Keratinocyte (primary cell): ENCODE results near the gene UBL5.

Source experiments
- EZH2 ChIP-seq: IDR thresholded peaks from one replicate; pipeline ENCODE4 v1.6.1; 2012; ENCODE audit warnings: inconsistent platforms, mild to moderate bottlenecking, low read length, moderate library complexity
- TF ChIP-seq, protein P1 (sequence below), 3 experiments: IDR thresholded peaks in 1 of 3; conservative IDR thresholded peaks in 1 of 3; optimal IDR thresholded peaks in 1 of 3; 2 replicates in 2 of 3; 3 replicates in 1 of 3; pipeline versions ENCODE3 to v1.5.1; 2011; ENCODE audit warnings: low read length in 3 of 3, mild to moderate bottlenecking in 3 of 3, moderate library complexity in 2 of 3, control low read depth in 1 of 3, inconsistent platforms in 1 of 3; ENCODE audit not compliant: insufficient read depth in 2 of 3; ENCODE audit errors: extremely low read depth in 1 of 3

DNA sequence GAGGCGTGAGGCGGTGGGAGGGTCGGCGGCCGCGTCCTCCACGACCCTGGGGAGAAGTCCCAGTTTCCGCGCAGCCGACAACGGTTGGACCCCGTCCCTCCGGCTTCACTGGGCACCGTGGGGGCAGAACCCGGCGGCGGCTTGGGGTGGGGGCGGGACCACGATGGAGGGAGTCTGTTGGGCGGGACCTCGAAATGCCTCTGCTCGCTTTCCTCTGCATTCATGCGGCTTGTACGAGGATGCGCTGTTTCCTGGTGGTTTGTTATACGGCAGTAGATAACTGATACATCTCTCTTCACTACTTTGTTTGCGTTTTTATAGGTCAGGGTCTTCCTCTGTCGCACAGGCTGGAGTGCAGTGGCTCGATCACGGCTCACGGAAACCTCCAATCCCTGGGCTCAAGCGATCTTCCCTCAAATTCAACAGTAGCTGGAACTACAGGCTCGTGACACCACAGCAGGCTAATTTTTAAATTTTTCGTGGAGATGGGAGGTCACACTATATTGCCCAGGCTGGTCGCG lies 34.6 kb upstream of the UBL5 start:
- TF ChIP-seq, protein P1, sequence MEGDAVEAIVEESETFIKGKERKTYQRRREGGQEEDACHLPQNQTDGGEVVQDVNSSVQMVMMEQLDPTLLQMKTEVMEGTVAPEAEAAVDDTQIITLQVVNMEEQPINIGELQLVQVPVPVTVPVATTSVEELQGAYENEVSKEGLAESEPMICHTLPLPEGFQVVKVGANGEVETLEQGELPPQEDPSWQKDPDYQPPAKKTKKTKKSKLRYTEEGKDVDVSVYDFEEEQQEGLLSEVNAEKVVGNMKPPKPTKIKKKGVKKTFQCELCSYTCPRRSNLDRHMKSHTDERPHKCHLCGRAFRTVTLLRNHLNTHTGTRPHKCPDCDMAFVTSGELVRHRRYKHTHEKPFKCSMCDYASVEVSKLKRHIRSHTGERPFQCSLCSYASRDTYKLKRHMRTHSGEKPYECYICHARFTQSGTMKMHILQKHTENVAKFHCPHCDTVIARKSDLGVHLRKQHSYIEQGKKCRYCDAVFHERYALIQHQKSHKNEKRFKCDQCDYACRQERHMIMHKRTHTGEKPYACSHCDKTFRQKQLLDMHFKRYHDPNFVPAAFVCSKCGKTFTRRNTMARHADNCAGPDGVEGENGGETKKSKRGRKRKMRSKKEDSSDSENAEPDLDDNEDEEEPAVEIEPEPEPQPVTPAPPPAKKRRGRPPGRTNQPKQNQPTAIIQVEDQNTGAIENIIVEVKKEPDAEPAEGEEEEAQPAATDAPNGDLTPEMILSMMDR (optimal IDR thresholded peaks at IDR 0.05 in 1 of 3, IDR thresholded peaks at IDR 0.05 in 1 of 3, conservative IDR thresholded peaks at IDR 0.05 in 1 of 3; ENCODE audit: extremely low read depth in 1 of 3, insufficient read depth in 2 of 3, low read length in 3 of 3), result no peak
- no peak for TF ChIP-seq EZH2
